ENCODE measurements around the gene ACTN1. TPM values are rescaled to one million over a fixed set of nuclear protein-coding genes. Genes with fewer than 3 reads are reported as not detected.
A peak's percentile ranks its signal among the peaks of the same experiment; 100 is the strongest.

Gene ACTN1
- total RNA-seq, 1 donor from 2014 or later: 133 TPM

DNA sequence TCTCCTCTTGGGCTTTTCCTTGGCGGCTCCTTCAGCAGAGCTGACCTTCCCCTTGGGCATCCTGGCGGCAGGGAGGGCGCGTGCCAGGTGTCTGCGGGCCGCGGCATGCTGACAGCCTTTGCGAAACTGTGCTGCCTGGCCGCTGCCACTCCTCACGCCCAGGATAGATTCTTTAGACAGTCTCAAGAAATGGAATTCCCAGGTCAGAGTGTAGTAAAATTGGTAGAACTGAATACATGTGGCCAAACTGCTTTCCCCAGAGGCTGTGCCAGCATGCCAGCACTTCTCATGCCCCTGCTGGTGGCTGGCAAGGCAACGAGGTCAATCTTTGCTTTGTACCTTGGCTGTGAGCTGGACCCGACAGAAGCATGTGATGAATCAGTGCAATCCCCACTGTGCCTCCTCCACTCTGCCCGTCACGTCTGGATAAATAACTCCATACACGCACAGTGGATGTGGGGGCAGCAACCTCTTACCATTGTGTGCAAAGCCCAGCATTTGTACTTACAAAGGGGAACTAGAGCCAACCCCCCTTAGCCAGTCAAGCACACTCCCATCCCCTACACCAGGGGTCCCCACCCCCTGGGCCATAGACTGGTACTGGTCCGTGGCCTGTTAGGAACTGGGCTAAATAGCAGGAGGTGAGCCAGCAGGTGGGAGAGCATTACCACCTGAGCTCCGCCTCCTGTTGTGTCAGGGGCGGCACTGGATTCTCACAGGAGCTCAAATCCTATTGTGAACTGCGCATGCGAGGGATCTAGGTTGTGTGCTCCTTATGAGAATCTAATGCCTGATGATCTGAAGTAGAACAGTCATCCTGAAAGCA, 90.9 kb downstream of the ACTN1 start:
- intact Hi-C loops (cut with micrococcal nuclease): no loop called here
- H3K4me1 Mint-ChIP-seq (ENCODE audit: low read depth): no peaks in the 10 kb centered on the region
- no peak for DNase-seq (ENCODE audit: low spot score)
- H3K4me3 Mint-ChIP-seq (ENCODE audit: low read depth): no peak overlapping the region
- H3K27ac Mint-ChIP-seq: no peak overlapping the region
- H3K27me3 Mint-ChIP-seq (ENCODE audit: low read depth): no peaks in the 10 kb centered on the region
- H3K9me3 Mint-ChIP-seq: no peaks in the 10 kb centered on the region
- H3K36me3 Mint-ChIP-seq (ENCODE audit: low read depth): peaks cover 32% of the 10 kb centered on the region

DNA sequence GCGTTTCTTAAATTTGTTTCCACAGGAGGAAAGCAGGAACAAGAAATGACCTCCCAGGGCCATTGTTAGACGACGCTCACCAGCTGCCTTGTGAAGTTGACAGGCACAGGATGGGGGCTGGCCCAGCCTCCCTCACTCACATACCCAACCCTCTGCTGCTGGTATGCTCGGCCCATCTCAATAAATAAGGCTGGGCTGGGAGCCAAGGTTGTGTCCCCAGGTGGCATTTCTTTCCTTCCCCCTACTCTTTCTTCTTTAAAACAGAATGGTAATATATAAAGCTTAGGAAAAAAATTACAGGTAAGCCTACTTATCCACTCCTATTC, 93.0 kb downstream of the ACTN1 start:
- H3K4me1 Mint-ChIP-seq (ENCODE audit: low read depth): no peaks in the 10 kb centered on the region
- intact Hi-C loops (cut with micrococcal nuclease): no loop called here
- no peak overlapping the region for H3K4me3 Mint-ChIP-seq (ENCODE audit: low read depth)
- H3K9me3 Mint-ChIP-seq: no peaks in the 10 kb centered on the region
- peaks cover 41% of the 10 kb centered on the region for H3K36me3 Mint-ChIP-seq (ENCODE audit: low read depth)
- no peak overlapping the region for H3K27ac Mint-ChIP-seq
- no peaks in the 10 kb centered on the region for H3K27me3 Mint-ChIP-seq (ENCODE audit: low read depth)
- no peak for DNase-seq (ENCODE audit: low spot score)

DNA sequence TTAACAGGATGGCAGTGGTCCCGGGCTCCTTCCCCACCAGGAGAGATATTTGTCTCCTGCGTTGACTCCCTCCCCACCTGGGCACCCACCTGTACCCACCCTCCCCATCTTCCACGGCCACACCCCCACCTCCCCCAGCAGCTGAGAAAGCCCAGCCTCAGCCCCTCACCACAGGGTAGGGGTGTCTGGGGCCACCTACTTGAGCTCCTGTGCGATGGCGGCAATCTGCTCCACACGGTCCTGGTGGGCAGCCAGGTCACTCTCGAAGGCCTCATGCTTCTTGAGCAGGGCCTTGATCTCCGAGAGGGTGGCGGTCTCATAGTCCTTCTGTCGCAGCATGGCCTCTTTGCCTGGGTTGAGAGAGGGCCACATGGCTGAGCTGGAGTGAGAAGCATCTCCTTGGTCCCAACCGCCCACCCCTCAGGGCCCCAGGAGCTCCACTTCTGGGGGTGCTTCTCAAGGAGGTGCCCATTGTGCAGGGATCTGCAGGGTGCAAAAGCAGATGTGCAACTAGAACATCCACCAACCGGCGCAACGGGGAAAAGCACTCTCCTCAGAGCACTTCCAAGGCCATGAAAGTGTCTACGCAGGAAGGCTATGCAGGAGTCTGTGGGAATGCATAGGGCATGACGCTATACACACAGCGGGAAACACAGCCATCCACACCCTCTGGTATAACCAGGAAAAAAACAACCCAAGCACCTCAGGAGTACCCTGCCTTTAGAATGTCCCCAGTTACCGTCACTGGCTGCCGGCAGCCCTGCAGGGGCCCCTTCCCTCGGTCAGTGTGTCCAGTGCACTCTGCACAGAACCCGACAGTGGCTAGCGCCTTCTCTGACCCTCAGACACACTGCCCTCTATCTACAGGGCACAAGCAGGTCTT, 93.6 kb downstream of the ACTN1 start:
- no peaks in the 10 kb centered on the region for H3K9me3 Mint-ChIP-seq
- H3K27me3 Mint-ChIP-seq (ENCODE audit: low read depth): no peaks in the 10 kb centered on the region
- H3K4me1 Mint-ChIP-seq (ENCODE audit: low read depth): no peaks in the 10 kb centered on the region
- H3K27ac Mint-ChIP-seq: no peak overlapping the region
- DNase-seq (ENCODE audit: low spot score): no peak
- intact Hi-C loops (cut with micrococcal nuclease): no loop called here
- no peak overlapping the region for H3K4me3 Mint-ChIP-seq (ENCODE audit: low read depth)
- H3K36me3 Mint-ChIP-seq (ENCODE audit: low read depth): peaks cover 41% of the 10 kb centered on the region

DNA sequence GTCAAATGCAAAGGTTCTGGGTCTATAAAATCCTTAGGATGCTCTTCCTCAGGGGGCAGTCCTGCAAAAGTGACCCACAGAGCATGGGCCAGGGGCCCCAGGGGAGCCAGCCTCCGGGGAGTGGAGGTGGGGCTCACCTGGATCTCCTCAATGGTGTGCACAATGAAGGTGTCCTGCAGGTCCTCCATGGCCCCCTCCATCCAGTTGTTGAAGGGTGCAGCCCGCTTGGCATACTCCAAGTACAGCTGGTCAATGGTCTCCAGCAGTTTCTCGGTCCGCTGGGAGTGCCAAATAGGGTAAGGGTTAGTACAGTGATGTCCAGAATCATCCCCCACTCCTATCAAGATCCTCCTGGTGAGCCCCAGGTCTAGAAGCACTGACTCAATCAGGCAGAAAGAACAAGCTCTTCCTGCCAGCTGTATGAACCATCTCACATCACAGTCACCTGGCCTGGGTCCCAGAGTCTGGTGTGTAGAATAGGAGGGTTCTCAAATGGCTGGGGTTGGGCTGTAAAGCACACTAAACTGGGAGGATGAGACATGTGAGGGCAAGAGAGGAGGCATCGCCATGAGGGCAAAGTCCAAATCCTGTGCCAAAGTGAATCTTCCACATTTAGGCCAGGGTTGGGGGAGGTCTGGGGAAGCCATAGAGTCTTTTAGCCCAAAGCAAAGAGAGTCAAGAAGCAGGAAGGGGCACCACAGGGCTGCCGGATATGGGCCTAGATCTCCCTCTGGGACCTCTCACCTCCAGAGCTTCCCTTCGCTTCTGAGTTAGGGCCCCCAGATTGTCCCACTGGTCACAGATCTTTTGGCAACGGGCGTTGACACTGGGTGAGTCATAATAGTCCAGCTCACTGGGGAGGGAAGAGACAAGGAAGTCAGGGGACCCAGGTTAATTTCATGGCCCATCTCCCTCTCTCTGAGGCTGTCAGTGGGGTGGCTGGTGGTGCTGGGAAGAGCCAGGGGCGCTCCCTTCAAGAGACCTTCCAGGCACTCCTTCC, 94.8 kb downstream of the ACTN1 start:
- intact Hi-C loops (cut with micrococcal nuclease): no loop called here
- Mint-ChIP-seq H3K4me1 (ENCODE audit: low read depth) (no peaks in the 10 kb centered on the region), H3K4me3 (ENCODE audit: low read depth) (no peak overlapping the region), H3K27me3 (ENCODE audit: low read depth) (no peaks in the 10 kb centered on the region), H3K9me3 (no peaks in the 10 kb centered on the region), H3K27ac (no peak overlapping the region), H3K36me3 (ENCODE audit: low read depth) (peaks cover 36% of the 10 kb centered on the region)
- no peak for DNase-seq (ENCODE audit: low spot score)

DNA sequence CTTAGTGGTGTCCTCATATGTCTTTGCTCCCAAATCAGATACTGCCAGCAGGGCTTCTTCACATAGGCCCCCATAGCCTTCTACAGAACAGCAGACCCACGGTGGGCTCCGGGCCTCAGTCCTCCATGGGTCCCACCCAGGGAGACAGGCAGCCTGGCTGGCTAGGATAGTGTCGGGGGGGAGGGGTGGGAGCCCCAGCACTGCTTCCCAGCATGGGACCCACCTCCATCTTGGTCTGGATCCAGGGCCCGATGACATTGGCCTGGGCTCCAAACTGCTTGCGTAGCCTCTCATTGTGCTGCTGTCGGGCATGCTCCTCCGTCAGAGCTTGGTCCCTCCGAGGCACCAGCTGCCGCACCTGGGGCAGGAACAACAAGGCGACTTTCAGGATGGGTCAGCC, 96.9 kb downstream of the ACTN1 start:
- Mint-ChIP-seq H3K27me3 (ENCODE audit: low read depth) (no peaks in the 10 kb centered on the region), H3K4me1 (ENCODE audit: low read depth) (no peaks in the 10 kb centered on the region), H3K4me3 (ENCODE audit: low read depth) (no peak overlapping the region), H3K27ac (no peak overlapping the region), H3K9me3 (no peaks in the 10 kb centered on the region), H3K36me3 (ENCODE audit: low read depth) (peaks cover 33% of the 10 kb centered on the region)
- DNase-seq (ENCODE audit: low spot score): no peak
- intact Hi-C loops (cut with micrococcal nuclease): no loop called here

DNA sequence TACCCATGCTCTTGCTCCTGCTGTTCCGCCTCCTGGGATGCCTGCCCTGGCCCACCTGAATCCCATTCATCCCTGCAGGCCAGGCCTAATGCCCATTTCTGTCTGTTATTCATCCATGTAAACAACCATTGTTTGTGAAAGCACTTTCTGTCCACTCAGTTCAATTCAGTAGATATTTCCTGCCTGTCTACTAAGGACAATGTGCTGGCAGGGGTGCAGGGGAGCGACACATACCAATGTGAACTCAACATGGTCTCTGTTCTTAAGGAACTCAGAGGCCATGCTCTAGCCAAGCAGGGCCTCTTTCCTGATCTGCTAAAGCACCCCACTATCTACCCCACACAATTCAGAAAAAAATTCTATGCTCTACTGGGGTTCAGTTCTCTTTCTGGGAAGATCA, 97.7 kb downstream of the ACTN1 start:
- no peak for DNase-seq (ENCODE audit: low spot score)
- intact Hi-C loops (cut with micrococcal nuclease): no loop called here
- Mint-ChIP-seq H3K27me3 (ENCODE audit: low read depth) (no peaks in the 10 kb centered on the region), H3K4me3 (ENCODE audit: low read depth) (no peak overlapping the region), H3K4me1 (ENCODE audit: low read depth) (no peaks in the 10 kb centered on the region), H3K36me3 (ENCODE audit: low read depth) (peaks cover 38% of the 10 kb centered on the region), H3K9me3 (no peaks in the 10 kb centered on the region), H3K27ac (peak overlapping the region; percentile 14)

DNA sequence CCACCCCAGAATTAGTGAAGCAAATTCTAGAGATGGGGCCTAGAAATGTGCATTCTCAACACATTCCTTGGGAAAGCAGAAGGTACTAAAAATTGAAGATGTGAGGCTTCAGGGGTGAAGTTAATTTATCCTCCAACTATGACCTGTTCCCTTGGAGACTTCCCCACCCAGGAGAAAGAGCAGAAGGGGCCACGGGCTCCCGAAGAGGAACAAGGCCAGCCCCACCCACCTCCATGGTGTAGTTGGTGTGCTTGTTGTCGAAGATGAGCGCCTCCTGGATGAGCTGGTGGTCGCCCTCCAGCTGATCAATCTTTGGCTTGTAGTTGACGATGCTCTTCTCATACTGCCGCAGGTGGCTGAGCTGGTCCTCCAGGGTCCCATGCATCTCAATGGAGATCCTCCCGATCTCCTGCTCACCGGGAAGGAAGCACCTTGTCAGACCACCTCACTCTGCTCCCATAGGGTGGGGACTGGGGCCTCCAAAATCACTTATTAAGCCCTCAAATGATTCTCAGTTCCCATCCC, 98.5 kb downstream of the ACTN1 start:
- DNase-seq (ENCODE audit: low spot score): no peak
- H3K4me3 Mint-ChIP-seq (ENCODE audit: low read depth): no peak overlapping the region
- H3K27ac Mint-ChIP-seq: no peak overlapping the region
- no peaks in the 10 kb centered on the region for H3K4me1 Mint-ChIP-seq (ENCODE audit: low read depth)
- H3K9me3 Mint-ChIP-seq: no peaks in the 10 kb centered on the region
- H3K27me3 Mint-ChIP-seq (ENCODE audit: low read depth): no peaks in the 10 kb centered on the region
- H3K36me3 Mint-ChIP-seq (ENCODE audit: low read depth): peaks cover 40% of the 10 kb centered on the region
- intact Hi-C loops (cut with micrococcal nuclease): no loop called here

DNA sequence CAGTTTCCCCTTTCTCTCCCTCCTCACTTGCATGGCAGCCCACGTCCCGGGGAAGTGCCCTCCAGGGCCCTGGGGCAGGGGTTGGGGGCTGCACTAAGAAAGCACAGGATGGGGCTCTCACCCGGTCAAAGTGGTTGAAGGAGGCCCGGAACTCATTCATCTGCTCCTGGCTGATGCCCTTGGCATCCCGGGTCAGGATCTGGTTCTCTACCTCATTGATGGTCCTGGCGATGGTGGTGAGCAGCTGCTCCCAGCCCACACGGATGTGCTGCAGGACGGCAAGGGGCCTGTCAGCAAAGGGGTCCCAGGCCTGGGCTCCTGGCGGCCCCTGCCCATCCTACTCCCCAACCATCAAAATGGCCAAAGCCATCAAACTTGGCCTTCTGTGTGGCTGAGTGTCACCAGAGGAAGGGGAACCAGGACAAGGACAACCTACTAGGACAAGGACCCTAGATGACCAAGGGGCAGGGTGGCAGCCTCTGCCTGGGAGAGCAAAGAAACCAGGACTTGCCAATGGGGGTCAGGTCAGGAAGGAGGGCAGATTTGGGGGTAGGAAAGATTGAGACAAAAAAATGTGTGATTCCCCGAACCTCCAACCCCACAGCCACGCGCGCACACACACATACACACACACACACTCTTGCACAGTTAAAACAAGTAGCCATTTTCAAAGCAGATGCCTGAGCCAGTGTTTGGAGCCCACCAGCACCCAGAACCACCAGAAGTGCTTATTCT, 99.1 kb downstream of the ACTN1 start:
- H3K4me3 Mint-ChIP-seq (ENCODE audit: low read depth): no peak overlapping the region
- no peak for DNase-seq (ENCODE audit: low spot score)
- H3K4me1 Mint-ChIP-seq (ENCODE audit: low read depth): no peaks in the 10 kb centered on the region
- H3K9me3 Mint-ChIP-seq: no peaks in the 10 kb centered on the region
- peaks cover 44% of the 10 kb centered on the region for H3K36me3 Mint-ChIP-seq (ENCODE audit: low read depth)
- no peak overlapping the region for H3K27ac Mint-ChIP-seq
- intact Hi-C loops (cut with micrococcal nuclease): no loop called here
- H3K27me3 Mint-ChIP-seq (ENCODE audit: low read depth): no peaks in the 10 kb centered on the region

DNA sequence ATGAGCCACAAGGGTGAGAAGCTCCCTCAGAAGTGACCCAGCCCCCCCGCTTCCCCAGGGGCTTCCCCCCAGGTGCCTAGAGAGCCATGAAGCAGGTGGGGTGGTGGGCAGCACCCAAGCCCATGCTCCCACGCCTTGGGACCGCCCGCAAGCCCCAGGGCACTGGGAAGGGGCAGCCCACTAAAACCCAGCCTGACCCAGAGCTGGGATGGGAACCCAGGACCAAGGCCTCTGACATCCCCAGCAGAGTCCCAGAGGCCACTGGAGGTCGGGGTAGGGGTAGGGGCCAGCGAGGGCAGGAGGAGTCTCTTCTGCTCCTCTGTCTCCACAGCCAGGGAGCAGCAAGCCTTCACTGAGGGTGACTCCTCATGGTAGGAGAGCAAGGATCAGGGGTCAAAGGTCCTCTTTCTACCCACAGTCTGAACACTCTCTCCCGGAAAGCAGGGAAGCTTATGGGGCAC, 99.8 kb downstream of the ACTN1 start:
- intact Hi-C loops (cut with micrococcal nuclease): no loop called here
- no peak overlapping the region for H3K27ac Mint-ChIP-seq
- no peaks in the 10 kb centered on the region for H3K9me3 Mint-ChIP-seq
- no peak overlapping the region for H3K4me3 Mint-ChIP-seq (ENCODE audit: low read depth)
- no peaks in the 10 kb centered on the region for H3K4me1 Mint-ChIP-seq (ENCODE audit: low read depth)
- H3K27me3 Mint-ChIP-seq (ENCODE audit: low read depth): no peaks in the 10 kb centered on the region
- DNase-seq (ENCODE audit: low spot score): no peak
- H3K36me3 Mint-ChIP-seq (ENCODE audit: low read depth): peaks cover 46% of the 10 kb centered on the region

DNA sequence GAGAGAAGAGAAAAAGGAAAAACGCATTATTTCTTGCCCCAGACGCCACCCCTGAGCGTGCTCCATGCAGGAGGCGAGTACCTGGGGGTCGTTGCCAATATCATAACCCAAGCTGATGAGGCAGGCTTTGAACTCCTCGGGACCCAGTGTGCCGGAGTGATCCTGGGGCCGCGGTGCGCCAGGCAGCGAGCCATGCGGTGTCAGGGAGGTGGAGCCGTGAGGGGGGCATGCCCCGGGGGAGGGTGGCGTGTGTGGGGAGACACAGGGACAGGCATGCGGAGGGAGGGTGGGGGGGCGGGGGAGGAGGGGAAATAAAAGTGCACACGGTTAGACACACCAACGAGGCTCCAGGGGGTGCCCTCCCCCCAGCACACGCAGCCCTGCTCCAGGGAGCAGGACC, 100.2 kb downstream of the ACTN1 start:
- Mint-ChIP-seq H3K27ac (no peak overlapping the region), H3K9me3 (no peaks in the 10 kb centered on the region), H3K4me3 (ENCODE audit: low read depth) (no peak overlapping the region), H3K4me1 (ENCODE audit: low read depth) (no peaks in the 10 kb centered on the region), H3K36me3 (ENCODE audit: low read depth) (peaks cover 47% of the 10 kb centered on the region), H3K27me3 (ENCODE audit: low read depth) (no peaks in the 10 kb centered on the region)
- intact Hi-C loops (cut with micrococcal nuclease): no loop called here
- no peak for DNase-seq (ENCODE audit: low spot score)

DNA sequence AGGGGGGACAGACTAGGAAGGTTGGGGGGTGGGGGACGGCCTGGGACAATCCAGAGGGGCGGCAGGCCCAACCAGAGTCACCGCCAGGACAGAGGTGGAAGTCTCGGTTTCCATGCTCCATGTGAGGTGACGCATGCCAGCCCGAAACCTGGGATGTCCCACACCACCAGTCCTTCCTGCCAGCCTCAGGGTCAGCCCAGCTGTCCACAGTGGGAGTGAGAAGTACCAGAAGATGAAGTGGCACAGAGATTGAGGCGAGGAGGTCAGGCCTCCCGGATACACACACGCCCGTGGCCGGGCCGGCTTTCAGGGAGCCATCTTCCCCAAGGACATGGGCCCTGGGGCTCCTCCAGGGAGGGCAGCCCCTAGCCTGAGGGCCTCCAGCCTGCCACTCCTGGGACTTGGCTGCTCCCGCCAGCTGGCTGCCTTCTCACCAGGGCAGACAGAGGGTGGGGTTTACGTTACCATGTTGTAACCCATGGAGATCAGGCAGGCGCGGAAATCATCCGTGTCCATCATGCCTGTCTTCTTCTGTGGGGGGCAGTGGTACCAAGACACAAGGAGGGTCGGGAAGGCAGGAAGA, 101.0 kb downstream of the ACTN1 start:
- Mint-ChIP-seq H3K4me1 (ENCODE audit: low read depth) (no peaks in the 10 kb centered on the region), H3K9me3 (no peaks in the 10 kb centered on the region), H3K27me3 (ENCODE audit: low read depth) (no peaks in the 10 kb centered on the region), H3K27ac (no peak overlapping the region), H3K36me3 (ENCODE audit: low read depth) (peaks cover 54% of the 10 kb centered on the region), H3K4me3 (ENCODE audit: low read depth) (no peak overlapping the region)
- no peak for DNase-seq (ENCODE audit: low spot score)
- intact Hi-C loops (cut with micrococcal nuclease): no loop called here

All from activated T-helper 2 cell treated with anti-CD3 and anti-CD28 coated beads, Interferon-gamma antibody, Interleukin-2, Interleukin-4, amounts not matched to agents 10 μg/mL and 5 μg/mL and 100 μg/mL, durations not matched to agents 14 hours and 24 hours and 36 hours (primary cell).